Stimulated activated CD4-positive, alpha-beta T cell treated with anti-CD3 and anti-CD28 coated beads, TNF-alpha, amount 100 ng/mL, for 4 hours (primary cell): ENCODE results near the gene RUSC1.
A peak's percentile ranks its signal among the peaks of the same experiment; 100 is the strongest.
"Not testable (repeated sequence)": the region's sequence is repeated elsewhere in the genome, so short reads cannot be mapped to it uniquely, and the experiment has no call there.

ENCODE experiments used
- DNase-seq, 3 experiments: peaks; one replicate each; pipeline ENCODE4 v3.0.0-alpha.2; 2020; ENCODE audit warnings: low read depth in 3 of 3

Gene RUSC1, protein sequence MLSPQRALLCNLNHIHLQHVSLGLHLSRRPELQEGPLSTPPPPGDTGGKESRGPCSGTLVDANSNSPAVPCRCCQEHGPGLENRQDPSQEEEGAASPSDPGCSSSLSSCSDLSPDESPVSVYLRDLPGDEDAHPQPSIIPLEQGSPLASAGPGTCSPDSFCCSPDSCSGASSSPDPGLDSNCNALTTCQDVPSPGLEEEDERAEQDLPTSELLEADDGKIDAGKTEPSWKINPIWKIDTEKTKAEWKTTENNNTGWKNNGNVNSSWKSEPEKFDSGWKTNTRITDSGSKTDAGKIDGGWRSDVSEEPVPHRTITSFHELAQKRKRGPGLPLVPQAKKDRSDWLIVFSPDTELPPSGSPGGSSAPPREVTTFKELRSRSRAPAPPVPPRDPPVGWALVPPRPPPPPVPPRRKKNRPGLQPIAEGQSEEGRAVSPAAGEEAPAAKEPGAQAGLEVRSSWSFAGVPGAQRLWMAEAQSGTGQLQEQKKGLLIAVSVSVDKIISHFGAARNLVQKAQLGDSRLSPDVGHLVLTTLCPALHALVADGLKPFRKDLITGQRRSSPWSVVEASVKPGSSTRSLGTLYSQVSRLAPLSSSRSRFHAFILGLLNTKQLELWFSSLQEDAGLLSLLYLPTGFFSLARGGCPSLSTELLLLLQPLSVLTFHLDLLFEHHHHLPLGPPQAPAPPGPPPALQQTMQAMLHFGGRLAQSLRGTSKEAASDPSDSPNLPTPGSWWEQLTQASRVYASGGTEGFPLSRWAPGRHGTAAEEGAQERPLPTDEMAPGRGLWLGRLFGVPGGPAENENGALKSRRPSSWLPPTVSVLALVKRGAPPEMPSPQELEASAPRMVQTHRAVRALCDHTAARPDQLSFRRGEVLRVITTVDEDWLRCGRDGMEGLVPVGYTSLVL

DNA sequence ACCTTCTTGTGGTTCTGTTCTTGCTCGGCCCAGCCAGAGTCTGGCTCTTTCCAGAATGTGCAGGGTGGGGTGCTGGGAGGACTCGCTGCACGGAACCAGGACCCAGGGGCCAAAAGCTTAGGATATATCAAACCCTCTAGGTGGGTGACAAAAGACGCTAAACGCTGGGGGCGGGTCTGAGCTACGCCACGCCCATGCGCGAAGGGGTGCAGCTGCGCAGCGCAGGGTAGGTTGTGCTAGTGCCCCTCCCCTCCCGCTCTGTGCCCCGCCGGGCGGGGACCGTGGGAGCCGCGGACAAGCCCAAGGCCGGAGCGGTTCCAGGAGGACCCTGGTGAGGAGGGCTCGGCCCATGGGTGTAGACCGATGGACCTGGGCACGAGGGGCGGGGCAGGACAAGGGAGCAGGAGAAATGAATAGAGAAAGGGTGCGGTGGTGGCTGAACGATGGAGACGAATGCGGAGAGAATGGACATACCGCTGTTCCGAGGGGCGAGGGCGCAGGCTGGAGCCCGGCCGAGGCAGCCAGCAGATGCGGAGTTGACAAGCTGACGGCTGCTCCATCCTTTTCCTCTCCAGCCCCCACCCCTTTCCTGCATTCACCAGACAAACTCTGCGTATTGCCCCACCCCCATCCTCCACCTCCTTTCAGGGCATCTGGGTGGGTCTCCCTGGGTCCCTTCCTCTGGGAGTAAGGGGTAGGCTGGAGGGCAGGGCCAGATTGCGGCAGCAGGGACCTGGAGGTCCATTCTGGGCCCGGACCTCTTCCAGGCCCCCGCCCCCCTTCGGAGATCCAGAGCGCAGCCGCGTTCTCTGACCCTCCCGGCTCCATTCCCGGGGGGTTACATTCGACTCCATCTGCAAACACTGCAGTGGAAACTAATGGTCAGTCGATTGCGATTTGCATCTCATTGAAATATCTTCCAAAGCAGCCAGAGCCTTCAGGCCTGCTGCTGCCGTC is at the start of gene RUSC1:
RUSC1 (plus strand) TSS at position 234 of the 957 bp plus-strand sequence. CDS start 880 bp downstream, outside the sequence.
- DNase-seq = peak; percentile 50 to 62 (median 51)

DNA sequence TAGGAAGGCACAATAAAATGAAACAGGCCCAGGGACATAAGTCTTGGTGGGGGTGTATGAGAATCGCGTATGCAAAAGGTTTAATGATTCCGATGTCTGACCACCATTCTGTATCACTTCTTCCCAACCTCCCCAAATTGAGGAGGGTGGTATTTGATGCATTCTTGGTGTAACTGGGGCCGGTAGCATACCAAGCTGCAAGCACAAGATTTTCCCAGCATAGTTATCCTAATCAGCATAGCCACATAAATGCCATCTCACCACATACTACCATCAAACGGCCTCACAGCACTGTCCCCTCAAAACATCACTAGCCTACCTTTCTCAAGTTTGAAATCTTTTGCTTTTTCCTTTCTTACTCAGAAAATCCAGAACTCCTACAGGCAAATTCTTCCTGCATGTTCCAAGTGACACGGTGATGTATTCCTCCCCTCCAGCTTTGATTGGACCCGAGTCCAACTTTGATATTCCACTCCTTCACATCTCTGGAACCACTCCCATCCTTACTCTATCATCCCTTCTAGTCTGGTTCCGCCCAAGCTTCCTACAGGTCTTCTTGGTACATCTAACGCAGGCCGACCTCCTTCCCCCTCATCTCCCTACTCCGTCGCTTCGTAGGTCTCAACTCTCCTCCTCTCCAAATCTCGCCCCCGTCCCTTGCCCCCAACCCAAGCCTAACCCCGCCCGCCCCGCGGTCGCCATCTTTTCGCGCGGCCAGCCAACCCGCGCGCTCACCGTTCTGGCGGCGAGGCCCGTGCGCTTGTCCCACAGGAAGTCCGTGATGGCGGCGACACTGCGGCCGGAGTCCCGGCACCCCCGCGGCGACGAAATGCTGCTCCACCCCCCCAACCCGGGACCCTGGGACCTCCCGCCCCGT is 48.0 kb upstream of the RUSC1 start:
- DNase-seq = no peak

DNA sequence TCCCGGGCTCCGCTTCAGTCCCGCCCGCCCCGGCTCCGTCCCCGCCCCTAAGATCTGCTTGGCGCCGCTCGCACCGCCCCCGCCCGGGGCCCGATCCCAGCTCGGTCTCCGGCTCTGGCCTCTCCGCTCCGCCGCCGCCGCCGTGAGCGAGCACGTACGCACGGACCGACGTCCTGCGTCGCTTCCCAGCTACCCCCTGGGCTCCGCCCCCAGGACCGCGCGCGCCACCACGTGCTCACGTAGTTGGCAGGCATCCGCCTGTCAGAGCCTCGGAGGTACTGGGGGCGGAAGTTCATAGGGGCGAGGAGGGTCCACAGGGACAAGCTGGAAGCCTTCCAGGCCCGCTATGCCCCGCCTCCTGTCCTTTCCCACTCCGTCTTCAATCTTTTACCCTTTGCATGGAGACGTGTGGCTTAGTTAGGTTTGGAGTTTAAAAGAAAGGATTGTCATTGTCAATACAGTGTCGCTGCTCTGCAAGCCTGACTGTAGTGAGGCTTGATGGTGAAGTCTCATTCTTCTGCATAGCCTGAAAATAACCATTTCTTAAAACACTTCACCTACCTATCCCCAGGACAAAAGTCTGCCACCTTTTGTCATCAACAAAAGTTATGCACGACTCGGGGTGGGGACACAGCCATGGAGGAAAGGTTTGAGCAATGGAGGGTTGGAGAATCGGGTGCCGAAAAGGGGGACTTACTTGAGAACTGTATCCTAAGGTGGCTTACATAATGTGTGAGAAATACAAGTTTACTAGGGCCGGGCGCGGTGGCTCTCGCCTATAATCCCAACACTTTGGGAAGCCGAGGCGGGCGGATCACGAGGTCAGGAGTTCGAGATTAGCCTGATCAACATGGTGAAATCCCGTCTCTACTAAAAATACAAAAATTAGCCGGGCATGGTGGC is 47.1 kb upstream of the RUSC1 start, which contains the start of gene CLK2:
CLK2 (minus strand) TSS at position 162 of the 903 bp plus-strand sequence. CDS start 2,527 bp downstream, outside the sequence.
- peak; percentile 92 to 93 (median 93) for DNase-seq

DNA sequence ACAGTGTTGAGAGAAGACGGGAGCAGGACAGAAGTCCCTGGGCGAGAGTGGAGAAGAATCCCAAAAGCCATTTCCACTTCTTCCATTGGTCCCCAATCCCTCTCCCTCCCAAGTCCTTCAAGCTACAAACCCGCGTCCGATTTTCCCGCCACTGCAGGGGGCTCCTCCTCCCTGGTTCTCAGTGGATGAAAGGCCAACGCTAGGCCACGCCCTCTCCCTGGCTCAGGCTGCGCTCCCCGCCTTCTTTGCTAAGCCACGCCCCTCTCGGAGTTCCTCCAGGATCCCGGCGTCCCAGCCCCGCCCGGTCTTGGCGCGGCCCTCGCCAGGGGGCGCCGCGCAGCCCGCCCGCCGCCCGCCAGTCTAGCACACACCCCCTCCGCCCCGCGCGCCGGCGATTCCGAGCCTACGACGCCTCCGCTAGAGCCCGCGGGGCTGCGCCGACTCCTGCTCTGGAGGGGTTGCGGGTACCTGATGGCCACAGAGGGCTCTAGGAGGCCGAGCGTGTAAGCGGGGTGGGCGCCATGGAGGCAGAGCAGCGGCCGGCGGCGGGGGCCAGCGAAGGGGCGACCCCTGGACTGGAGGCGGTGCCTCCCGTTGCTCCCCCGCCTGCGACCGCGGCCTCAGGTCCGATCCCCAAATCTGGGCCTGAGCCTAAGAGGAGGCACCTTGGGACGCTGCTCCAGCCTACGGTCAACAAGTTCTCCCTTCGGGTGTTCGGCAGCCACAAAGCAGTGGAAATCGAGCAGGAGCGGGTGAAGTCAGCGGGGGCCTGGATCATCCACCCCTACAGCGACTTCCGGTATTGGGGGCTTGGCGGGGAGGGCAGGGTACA is 43.4 kb upstream of the RUSC1 start, which contains the start of gene HCN3:
HCN3 (plus strand) TSS at position 394 of the 832 bp plus-strand sequence; CDS start at position 522, 128 bp downstream.
- peak; percentile 90 to 92 (median 90) for DNase-seq

DNA sequence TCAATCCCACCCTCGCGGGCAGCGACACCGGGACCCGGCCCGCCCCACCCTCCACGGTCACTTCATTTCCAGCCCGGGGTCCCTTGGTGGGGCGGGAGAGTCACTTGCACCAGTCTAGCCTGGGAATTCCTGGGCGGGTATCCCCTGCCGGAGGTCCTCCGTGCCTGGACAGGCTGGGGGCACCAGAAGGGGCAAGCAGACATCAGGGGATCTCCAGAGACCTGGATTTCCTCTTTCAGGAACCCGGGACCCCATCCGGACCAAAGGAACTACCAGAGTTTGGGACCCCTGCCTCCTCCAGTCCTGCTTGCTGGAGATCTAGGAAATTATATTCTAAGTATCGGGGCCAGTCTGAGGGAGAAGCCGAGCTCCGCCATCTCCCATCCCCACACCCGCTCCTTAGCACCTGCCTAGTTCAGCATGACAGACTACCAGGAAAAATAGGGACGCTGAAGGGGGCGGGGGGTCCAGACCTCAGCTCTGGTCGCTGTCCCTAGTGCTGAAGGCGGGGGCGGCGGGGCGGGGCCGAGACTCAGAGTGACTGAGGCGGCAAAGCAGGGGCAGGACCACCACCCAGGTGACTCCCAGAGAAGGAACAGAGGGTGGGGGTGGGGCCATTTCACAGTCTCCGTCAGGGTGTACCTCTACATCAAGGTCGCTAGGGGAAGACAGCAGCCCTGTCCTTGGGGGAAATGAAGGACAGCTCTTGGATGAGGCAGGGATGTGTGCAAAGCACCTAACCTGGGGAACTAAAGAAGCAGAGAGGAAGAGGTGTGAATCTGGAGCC is 42.6 kb upstream of the RUSC1 start:
- DNase-seq = peak; percentile 56 to 66 (median 58)

DNA sequence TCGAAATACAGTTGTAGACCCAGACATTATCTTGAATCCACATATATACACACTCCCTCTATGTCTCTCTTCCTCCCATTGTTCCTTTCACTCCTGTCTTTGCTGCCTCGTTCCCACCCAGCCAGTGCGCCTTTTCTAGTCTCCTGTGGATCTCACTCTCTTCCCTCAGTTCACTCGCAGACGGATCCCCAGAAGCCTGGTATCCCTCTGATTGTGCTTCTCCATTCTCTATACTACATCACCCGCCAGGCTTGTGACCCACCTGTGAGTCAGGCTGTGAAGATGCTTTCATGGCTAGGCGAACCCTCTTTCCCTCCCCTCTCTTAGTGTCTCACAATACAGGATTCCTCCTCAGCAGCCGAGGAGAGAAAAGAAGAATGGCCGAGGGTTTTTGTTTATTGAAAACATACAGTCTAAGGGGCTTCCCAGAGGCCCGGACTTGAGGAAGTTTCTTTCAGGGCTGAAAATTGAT is 42.0 kb upstream of the RUSC1 start:
- no peak for DNase-seq

DNA sequence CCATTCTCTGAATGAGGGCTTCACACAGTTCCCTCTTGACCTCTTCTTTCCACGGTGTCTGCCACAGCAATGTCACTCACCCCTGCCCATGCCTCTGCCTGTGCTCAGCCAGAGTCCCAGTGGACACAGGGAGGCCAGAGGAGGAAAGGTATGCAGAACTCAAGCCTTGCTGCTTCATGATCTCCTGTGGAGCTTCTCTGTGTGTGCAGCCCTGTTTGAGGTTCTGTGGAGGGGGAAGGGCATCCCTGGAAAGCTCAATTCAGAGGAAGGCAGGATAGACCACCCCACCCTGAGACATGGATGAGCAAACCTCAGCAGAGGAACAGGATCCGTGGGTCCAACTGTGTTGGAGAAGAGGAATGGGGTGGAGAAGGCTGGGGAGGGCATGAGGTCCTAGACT is 41.4 kb upstream of the RUSC1 start:
- DNase-seq = no peak

DNA sequence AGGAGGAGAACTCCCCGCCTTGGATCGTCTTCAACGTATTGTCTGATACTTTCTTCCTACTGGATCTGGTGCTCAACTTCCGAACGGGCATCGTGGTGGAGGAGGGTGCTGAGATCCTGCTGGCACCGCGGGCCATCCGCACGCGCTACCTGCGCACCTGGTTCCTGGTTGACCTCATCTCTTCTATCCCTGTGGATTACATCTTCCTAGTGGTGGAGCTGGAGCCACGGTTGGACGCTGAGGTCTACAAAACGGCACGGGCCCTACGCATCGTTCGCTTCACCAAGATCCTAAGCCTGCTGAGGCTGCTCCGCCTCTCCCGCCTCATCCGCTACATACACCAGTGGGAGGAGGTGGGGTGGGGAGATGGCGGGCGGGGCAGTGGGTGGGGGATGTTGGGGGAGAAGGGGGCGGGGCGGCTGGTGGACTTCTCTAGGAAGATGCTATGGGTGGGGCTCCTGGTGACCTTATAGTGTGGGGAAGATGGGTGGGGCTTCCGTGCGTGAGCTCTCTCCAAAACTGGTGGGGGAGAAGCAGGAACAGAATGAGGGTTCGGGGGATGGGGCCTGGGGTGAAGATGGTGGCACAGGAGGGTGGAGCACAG is 38.1 kb upstream of the RUSC1 start:
- DNase-seq = no peak

DNA sequence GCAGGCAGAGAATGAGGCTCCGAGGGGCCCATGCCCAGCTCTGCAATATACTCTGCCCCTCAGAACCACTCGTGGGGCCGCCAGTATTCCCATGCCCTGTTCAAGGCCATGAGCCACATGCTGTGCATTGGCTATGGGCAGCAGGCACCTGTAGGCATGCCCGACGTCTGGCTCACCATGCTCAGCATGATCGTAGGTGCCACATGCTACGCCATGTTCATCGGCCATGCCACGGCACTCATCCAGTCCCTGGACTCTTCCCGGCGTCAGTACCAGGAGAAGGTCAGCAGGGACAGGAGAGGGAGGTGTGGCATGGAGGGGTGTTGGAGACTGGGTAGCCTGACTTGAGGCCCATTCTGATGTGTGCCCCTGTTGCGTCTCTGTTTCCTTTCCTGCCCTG is 36.2 kb upstream of the RUSC1 start:
- DNase-seq = no peak

DNA sequence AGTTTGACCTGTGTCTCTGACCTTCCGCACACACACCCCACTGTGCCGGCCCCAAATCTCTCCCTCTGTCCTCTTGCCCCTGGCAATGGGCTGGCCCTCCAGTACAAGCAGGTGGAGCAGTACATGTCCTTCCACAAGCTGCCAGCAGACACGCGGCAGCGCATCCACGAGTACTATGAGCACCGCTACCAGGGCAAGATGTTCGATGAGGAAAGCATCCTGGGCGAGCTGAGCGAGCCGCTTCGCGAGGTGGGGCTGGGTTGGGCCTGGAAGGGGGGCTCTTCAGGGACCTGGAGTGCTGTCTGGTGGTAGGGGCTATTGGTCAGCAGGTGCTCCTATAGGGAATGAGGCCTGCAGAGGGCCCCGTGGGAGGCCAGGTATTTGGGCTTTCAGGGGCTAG is 35.6 kb upstream of the RUSC1 start:
- no peak for DNase-seq

DNA sequence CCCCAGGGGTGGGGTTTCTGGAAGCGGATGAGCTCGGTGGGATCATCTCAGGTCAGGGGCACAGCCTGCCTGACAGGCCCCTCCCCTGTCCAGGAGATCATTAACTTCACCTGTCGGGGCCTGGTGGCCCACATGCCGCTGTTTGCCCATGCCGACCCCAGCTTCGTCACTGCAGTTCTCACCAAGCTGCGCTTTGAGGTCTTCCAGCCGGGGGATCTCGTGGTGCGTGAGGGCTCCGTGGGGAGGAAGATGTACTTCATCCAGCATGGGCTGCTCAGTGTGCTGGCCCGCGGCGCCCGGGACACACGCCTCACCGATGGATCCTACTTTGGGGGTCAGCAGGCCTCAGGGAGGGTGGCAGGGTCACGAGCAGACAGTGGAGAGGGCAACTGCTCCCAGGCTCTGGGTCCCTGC is 35.1 kb upstream of the RUSC1 start:
- DNase-seq = no peak

DNA sequence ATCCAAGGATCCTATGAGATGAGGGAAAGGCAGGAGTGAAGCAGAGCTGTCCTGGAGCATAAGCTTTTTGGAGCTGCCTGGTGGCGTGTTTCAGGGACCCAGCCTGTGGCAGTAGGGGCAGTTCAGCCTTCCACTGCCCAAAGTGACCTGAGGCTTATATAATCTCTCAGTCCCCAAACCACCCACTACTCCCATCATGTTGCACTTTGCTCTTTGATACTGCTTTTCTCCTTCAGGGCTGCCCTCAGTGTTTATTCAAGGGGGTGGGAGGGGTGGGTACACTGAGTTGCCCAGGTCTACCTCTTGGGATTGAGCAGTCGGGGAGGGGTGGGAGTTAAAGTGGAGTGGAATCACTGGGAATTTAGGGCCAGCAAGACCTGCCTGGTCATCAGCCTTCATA is 34.1 kb upstream of the RUSC1 start:
- DNase-seq = no peak

DNA sequence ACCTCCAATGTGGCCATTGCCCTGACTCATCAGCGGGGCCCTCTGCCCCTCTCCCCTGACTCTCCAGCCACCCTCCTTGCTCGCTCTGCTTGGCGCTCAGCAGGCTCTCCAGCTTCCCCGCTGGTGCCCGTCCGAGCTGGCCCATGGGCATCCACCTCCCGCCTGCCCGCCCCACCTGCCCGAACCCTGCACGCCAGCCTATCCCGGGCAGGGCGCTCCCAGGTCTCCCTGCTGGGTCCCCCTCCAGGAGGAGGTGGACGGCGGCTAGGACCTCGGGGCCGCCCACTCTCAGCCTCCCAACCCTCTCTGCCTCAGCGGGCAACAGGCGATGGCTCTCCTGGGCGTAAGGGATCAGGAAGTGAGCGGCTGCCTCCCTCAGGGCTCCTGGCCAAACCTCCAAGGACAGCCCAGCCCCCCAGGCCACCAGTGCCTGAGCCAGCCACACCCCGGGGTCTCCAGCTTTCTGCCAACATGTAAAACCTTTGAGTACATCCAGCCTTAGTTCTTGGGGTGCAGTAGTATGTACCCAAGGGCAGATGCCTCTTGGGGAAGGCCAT is 32.6 kb upstream of the RUSC1 start:
- no peak for DNase-seq

DNA sequence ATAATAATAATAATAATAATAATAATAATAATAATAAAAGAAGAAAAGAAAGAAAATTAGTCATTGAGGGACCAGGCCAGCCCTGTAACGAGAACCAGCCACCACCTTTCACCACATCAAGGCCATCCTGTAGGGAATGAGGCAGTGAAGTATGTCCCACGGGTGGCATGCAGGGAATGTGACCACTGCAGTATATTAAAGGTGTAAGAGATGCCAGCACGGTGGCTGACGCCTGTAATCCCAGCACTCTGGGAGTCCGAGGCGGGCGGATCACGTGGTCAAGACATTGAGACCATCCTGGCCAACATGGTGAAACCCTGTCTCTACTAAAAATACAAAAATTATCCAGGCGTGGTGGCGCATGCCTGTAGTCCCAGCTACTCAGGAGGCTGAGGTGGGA is 29.7 kb upstream of the RUSC1 start:
- not testable (repeated sequence) for DNase-seq

DNA sequence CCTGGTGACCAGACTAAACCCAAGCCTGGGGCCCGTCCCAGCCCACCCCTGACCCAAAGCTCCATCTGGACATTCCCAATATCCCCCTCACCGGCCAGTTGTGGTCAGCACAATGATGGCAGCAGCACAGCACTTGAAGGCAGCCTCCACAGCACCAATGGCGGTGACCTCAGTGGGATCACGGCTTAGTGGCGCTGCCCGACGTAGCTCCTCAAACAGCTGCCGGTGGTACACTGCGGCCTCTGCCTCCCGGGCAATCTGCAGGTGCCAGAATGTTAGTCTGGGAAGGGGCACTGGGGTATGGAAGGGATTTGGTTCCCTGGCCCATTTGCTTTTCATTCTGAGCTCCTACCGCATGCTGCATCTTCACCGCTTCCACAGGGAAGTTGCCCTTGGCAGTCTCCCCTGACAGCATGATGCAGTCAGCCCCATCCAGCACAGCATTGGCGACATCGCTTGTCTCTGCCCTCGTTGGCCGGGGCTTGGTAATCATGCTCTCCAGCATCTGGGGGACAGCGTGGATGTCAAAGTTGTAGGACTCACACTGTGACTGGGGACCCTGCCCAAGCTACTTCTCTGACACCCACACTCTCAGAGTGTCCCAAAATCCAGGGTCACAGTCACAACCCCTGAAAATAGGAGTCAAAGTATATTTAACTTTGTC is 27.5 kb upstream of the RUSC1 start:
- no peak for DNase-seq
